Measurements from ENCODE around the gene ZBTB40.
A peak's percentile ranks its signal among the peaks of the same experiment; 100 is the strongest.

ZBTB40 gene

DNA sequence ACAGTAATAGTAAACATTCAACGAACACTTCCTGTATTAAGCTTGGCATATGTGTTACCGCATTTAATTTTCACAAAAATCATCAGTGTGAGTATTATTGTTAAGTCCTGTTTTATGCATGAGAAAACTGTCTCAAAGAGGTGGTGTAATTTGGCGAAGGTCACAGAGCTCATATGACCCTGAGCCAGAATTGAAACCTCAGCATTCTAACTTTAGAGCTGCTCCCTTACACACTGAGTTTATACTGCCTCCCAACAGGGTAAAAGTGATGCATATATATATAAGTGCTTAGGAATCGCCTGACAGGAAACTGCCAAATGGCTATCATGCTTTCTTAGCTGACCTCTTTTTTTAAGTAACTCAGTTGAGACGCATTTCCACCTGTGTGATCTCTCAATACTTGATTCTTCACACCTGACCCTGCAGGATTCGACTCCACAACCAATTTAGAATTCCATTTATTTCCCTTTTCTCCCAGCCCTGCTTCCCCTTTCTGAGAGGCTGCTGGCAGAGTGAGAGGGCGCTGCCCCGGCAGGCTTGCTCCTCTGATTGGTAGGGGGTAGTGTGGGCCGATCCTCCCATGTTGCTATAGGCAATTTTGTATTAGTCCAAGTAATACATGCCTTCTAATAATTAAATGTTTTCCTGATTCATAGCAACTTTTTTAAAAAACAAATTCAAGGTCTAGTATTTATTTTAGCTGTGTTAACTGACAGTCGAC lies 40.5 kb downstream of the ZBTB40 start:
- Histone ChIP-seq H3K9ac (ENCODE audit: low read length) (no peak overlapping the region), H3K36me3 (ENCODE audit: control insufficient read depth, insufficient read depth, low read length, severe bottlenecking) (no peaks in the 10 kb centered on the region), H3K27me3 (replicated peaks; ENCODE audit: control insufficient read depth, insufficient read depth, low read length) (no peaks in the 10 kb centered on the region), H3K4me1 (ENCODE audit: control insufficient read depth, insufficient read depth, low read length) (peaks cover 48% of the 10 kb centered on the region), H3K4me3 (ENCODE audit: low read length) (no peak overlapping the region), H3K9me3 (ENCODE audit: control insufficient read depth, low read length) (no peaks in the 10 kb centered on the region)
- no peak for DNase-seq (ENCODE audit: low read depth)

GRCh38 chr1:22494144-22494543 lies 42.5 kb downstream of the ZBTB40 start:
- Histone ChIP-seq H3K4me3 (ENCODE audit: low read length) (no peak overlapping the region), H3K4me1 (ENCODE audit: control insufficient read depth, insufficient read depth, low read length) (peaks cover 47% of the 10 kb centered on the region), H3K36me3 (ENCODE audit: control insufficient read depth, insufficient read depth, low read length, severe bottlenecking) (no peaks in the 10 kb centered on the region), H3K9ac (ENCODE audit: low read length) (no peak overlapping the region), H3K9me3 (ENCODE audit: control insufficient read depth, low read length) (no peaks in the 10 kb centered on the region), H3K27me3 (replicated peaks; ENCODE audit: control insufficient read depth, insufficient read depth, low read length) (no peaks in the 10 kb centered on the region)
- no peak for DNase-seq (ENCODE audit: low read depth)

GRCh38 chr1:22494943-22495579 lies 43.4 kb downstream of the ZBTB40 start:
- H3K9ac ChIP-seq (ENCODE audit: low read length): no peak overlapping the region
- H3K4me3 ChIP-seq (ENCODE audit: low read length): no peak overlapping the region
- H3K9me3 ChIP-seq (ENCODE audit: control insufficient read depth, low read length): no peaks in the 10 kb centered on the region
- no peak for DNase-seq (ENCODE audit: low read depth)
- no peaks in the 10 kb centered on the region for H3K27me3 ChIP-seq (replicated peaks; ENCODE audit: control insufficient read depth, insufficient read depth, low read length)
- H3K4me1 ChIP-seq (ENCODE audit: control insufficient read depth, insufficient read depth, low read length): peaks cover 40% of the 10 kb centered on the region
- no peaks in the 10 kb centered on the region for H3K36me3 ChIP-seq (ENCODE audit: control insufficient read depth, insufficient read depth, low read length, severe bottlenecking)

GRCh38 chr1:22496536-22497160 lies 45.0 kb downstream of the ZBTB40 start:
- no peaks in the 10 kb centered on the region for H3K36me3 ChIP-seq (ENCODE audit: control insufficient read depth, insufficient read depth, low read length, severe bottlenecking)
- DNase-seq (ENCODE audit: low read depth): no peak

DNA sequence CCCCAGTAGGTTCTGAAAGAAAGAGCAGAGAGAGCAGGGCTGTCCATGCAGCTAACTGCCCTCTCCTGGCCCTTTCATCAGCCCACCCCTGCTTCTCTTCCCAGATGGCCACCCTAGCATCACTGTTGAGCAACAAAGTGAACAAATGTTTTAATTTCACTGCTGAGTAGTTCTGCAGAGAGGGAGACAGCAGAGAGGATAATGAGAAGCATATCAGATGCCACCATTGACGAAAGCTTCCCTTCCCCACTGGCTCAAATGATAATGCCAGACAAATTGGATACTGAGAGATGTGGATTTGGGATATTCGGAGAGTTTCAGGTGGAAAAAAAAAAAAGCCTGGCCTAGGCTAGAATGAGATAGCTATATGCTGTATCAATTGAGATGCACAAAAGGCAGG lies 46.8 kb downstream of the ZBTB40 start:
- DNase-seq (ENCODE audit: low read depth): no peak
- Histone ChIP-seq H3K36me3 (ENCODE audit: control insufficient read depth, insufficient read depth, low read length, severe bottlenecking) (no peaks in the 10 kb centered on the region), H3K27me3 (replicated peaks; ENCODE audit: control insufficient read depth, insufficient read depth, low read length) (no peaks in the 10 kb centered on the region), H3K4me1 (ENCODE audit: control insufficient read depth, insufficient read depth, low read length) (peaks cover 37% of the 10 kb centered on the region), H3K9me3 (ENCODE audit: control insufficient read depth, low read length) (no peaks in the 10 kb centered on the region), H3K4me3 (ENCODE audit: low read length) (no peak overlapping the region), H3K9ac (ENCODE audit: low read length) (no peak overlapping the region)

More at GRCh38 chr1:22496536-22497160, 45.0 kb downstream of the ZBTB40 start:
- Histone ChIP-seq H3K4me3 (ENCODE audit: low read length) (no peak overlapping the region), H3K9ac (ENCODE audit: low read length) (no peak overlapping the region), H3K4me1 (ENCODE audit: control insufficient read depth, insufficient read depth, low read length) (peaks cover 38% of the 10 kb centered on the region), H3K9me3 (ENCODE audit: control insufficient read depth, low read length) (no peaks in the 10 kb centered on the region), H3K27me3 (replicated peaks; ENCODE audit: control insufficient read depth, insufficient read depth, low read length) (no peaks in the 10 kb centered on the region)

- Histone ChIP-seq H3K27me3 (replicated peaks; ENCODE audit: control insufficient read depth, insufficient read depth, low read length) (no peaks in the 10 kb centered on the region), H3K36me3 (ENCODE audit: control insufficient read depth, insufficient read depth, low read length, severe bottlenecking) (no peaks in the 10 kb centered on the region), H3K9ac (ENCODE audit: low read length) (no peak overlapping the region), H3K4me3 (ENCODE audit: low read length) (no peak overlapping the region), H3K9me3 (ENCODE audit: control insufficient read depth, low read length) (no peaks in the 10 kb centered on the region), H3K4me1 (ENCODE audit: control insufficient read depth, insufficient read depth, low read length) (peaks cover 45% of the 10 kb centered on the region)
- no peak for DNase-seq (ENCODE audit: low read depth)
These were observed 48.4 kb downstream of the ZBTB40 start for GRCh38 chr1:22500058-22500457.

DNA sequence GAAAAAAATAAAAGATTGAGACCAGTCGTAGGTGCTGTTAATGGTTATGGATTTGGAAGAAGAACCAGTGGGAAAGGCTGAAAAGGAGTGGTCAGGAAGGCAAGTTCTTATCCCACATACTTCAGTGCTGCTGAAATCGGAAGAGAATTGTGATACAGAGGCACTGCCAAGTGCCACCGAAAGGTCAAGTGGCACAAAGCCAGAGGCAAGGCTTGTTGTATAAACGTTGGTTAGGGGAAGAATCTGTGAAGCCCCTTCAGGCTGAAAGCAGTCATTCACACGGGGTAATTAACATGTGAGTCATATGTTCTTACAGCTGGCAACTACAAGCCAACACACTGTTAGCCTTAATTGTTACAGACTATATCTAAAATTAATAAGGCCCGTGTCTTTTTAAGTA lies 48.8 kb downstream of the ZBTB40 start:
- Histone ChIP-seq H3K4me1 (ENCODE audit: control insufficient read depth, insufficient read depth, low read length) (peaks cover 41% of the 10 kb centered on the region), H3K9ac (ENCODE audit: low read length) (no peak overlapping the region), H3K36me3 (ENCODE audit: control insufficient read depth, insufficient read depth, low read length, severe bottlenecking) (no peaks in the 10 kb centered on the region), H3K9me3 (ENCODE audit: control insufficient read depth, low read length) (no peaks in the 10 kb centered on the region), H3K27me3 (replicated peaks; ENCODE audit: control insufficient read depth, insufficient read depth, low read length) (no peaks in the 10 kb centered on the region), H3K4me3 (ENCODE audit: low read length) (no peak overlapping the region)
- peak; percentile 64 for DNase-seq (ENCODE audit: low read depth)

DNA sequence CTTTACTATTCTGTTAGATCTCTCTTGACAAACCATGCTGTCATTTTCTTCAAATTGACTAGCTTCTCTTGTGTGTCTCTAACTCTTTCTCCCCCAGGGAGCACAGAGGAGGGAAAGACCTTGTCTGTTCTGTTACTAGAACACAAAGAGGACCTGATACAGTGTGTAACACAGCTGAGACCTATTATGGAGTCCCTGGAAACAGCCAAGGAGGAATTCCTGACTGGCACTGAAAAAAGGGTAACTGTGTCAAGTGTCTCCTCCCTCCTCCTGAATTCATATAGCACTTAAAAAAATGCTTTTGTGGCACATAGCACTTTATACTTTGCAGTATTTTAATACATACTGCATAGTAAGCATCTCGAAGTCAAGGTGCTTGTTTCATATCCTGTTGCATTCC lies 50.6 kb downstream of the ZBTB40 start:
- peaks cover 14% of the 10 kb centered on the region for H3K36me3 ChIP-seq (ENCODE audit: control insufficient read depth, insufficient read depth, low read length, severe bottlenecking)
- H3K4me1 ChIP-seq (ENCODE audit: control insufficient read depth, insufficient read depth, low read length): peaks cover 36% of the 10 kb centered on the region
- DNase-seq (ENCODE audit: low read depth): peak; percentile 22
- H3K27me3 ChIP-seq (replicated peaks; ENCODE audit: control insufficient read depth, insufficient read depth, low read length): no peaks in the 10 kb centered on the region
- no peak overlapping the region for H3K4me3 ChIP-seq (ENCODE audit: low read length)
- H3K9ac ChIP-seq (ENCODE audit: low read length): no peak overlapping the region
- H3K9me3 ChIP-seq (ENCODE audit: control insufficient read depth, low read length): no peaks in the 10 kb centered on the region

GRCh38 chr1:22503721-22504410 lies 52.2 kb downstream of the ZBTB40 start:
- no peak overlapping the region for H3K9ac ChIP-seq (ENCODE audit: low read length)
- DNase-seq (ENCODE audit: low read depth): peak; percentile 80
- peaks cover 36% of the 10 kb centered on the region for H3K4me1 ChIP-seq (ENCODE audit: control insufficient read depth, insufficient read depth, low read length)
- H3K36me3 ChIP-seq (ENCODE audit: control insufficient read depth, insufficient read depth, low read length, severe bottlenecking): peaks cover 30% of the 10 kb centered on the region
- no peaks in the 10 kb centered on the region for H3K9me3 ChIP-seq (ENCODE audit: control insufficient read depth, low read length)
- no peaks in the 10 kb centered on the region for H3K27me3 ChIP-seq (replicated peaks; ENCODE audit: control insufficient read depth, insufficient read depth, low read length)
- H3K4me3 ChIP-seq (ENCODE audit: low read length): no peak overlapping the region

GRCh38 chr1:22506130-22506692 lies 54.6 kb downstream of the ZBTB40 start:
- peaks cover 53% of the 10 kb centered on the region for H3K36me3 ChIP-seq (ENCODE audit: control insufficient read depth, insufficient read depth, low read length, severe bottlenecking)
- no peaks in the 10 kb centered on the region for H3K9me3 ChIP-seq (ENCODE audit: control insufficient read depth, low read length)
- no peak overlapping the region for H3K9ac ChIP-seq (ENCODE audit: low read length)
- DNase-seq (ENCODE audit: low read depth): no peak
- no peak overlapping the region for H3K4me3 ChIP-seq (ENCODE audit: low read length)
- H3K27me3 ChIP-seq (replicated peaks; ENCODE audit: control insufficient read depth, insufficient read depth, low read length): no peaks in the 10 kb centered on the region
- peaks cover 22% of the 10 kb centered on the region for H3K4me1 ChIP-seq (ENCODE audit: control insufficient read depth, insufficient read depth, low read length)

DNA sequence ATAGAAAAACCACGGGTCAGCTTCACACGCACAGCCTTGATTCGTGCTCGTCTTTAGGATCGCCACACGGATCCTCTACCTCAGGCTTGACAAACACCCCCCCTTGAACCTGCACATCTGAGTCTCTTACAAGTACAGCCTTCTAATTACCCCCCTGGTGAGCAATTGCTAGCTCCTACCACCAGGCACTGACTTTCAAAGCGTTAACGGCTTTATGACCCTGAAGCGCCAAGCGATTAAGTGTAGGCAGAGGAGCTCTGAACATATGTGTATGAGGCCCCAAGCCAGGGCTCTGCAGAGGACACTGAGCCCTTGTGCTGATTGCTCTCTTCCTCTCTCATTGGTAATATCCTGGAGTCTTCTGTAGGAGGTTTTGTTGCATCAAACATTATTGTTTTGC lies 55.9 kb downstream of the ZBTB40 start:
- no peak for DNase-seq (ENCODE audit: low read depth)

More for the DNA sequence above, 55.9 kb downstream of the ZBTB40 start:
- Histone ChIP-seq H3K4me1 (ENCODE audit: control insufficient read depth, insufficient read depth, low read length) (peaks cover 19% of the 10 kb centered on the region), H3K9me3 (ENCODE audit: control insufficient read depth, low read length) (no peaks in the 10 kb centered on the region), H3K27me3 (replicated peaks; ENCODE audit: control insufficient read depth, insufficient read depth, low read length) (no peaks in the 10 kb centered on the region), H3K36me3 (ENCODE audit: control insufficient read depth, insufficient read depth, low read length, severe bottlenecking) (peaks cover 67% of the 10 kb centered on the region), H3K4me3 (ENCODE audit: low read length) (no peak overlapping the region), H3K9ac (ENCODE audit: low read length) (no peak overlapping the region)
